T-cell (primary cell): ENCODE measurements around the gene EEIG1. TPM values are rescaled to one million over a fixed set of nuclear protein-coding genes. Genes with fewer than 3 reads are reported as not detected.
A peak's percentile ranks its signal among the peaks of the same experiment; 100 is the strongest.

Source experiments
- ATAC-seq, 4 experiments: fragments of 200-7000 bp in 3 of 4; fragments of 150-1000 bp in 1 of 4; cut with Tn5 transposase; replicated peaks in 1 of 4; 1 replicate in 3 of 4; 2 replicates in 1 of 4; pipeline ENCODE4 v1.10.0; 2021; ENCODE audit warnings: moderate library complexity in 3 of 4, mild to moderate bottlenecking in 2 of 4, moderate number of reproducible peaks in 1 of 4
- CTCF ChIA-PET, 2 donors: fragments of 300-600 bp; sonication (Branson Sonifier 250); formaldehyde crosslinking; loops; one replicate each; lab custom pipeline; 2022; ENCODE audit warnings: antibody characterized with exemption in 2 of 2; lab: Charles Lee
- POLR2A ChIA-PET, 2 donors: fragments of 300-600 bp; sonication (Branson Sonifier 250); formaldehyde crosslinking; loops; one replicate each; lab custom pipeline; 2022; ENCODE audit warnings: antibody characterized with exemption in 2 of 2; lab: Charles Lee
- DNase-seq, 35 experiments: peaks; one replicate each; pipeline versions ENCODE4 v3.0.0 to v3.0.0-alpha.2; 2013 to 2023
- H3K27ac ChIP-seq: one replicate; pipeline ENCODE4 v1.5.1; 2013; ENCODE audit warnings: low read length
- H3K27me3 ChIP-seq, 2 experiments: replicated peaks in 1 of 2; 1 replicate in 1 of 2; 2 replicates in 1 of 2; pipeline versions ENCODE4 v1.6.1 to v1.7.0; 2013; ENCODE audit warnings: low read length in 1 of 2, mixed read lengths in 1 of 2; ENCODE audit not compliant: control insufficient read depth in 2 of 2, insufficient read depth in 2 of 2; ENCODE audit errors: extremely low read depth in 1 of 2
- H3K36me3 ChIP-seq, 2 donors: 1 replicate in 1 of 2; 2 replicates in 1 of 2; pipeline versions ENCODE4 v1.6.1 to v1.7.0; 2013; ENCODE audit warnings: low read length in 1 of 2; ENCODE audit not compliant: control insufficient read depth in 2 of 2, insufficient read depth in 1 of 2; ENCODE audit errors: extremely low read depth in 1 of 2
- H3K4me1 ChIP-seq, 2 experiments: 1 replicate in 1 of 2; 2 replicates in 1 of 2; pipeline versions ENCODE4 v1.6.1 to v1.7.0; 2013; ENCODE audit warnings: low read length in 2 of 2, mixed read lengths in 1 of 2; ENCODE audit not compliant: insufficient read depth in 2 of 2, control insufficient read depth in 1 of 2; ENCODE audit errors: extremely low read depth in 1 of 2
- H3K4me3 ChIP-seq, 2 donors: 1 replicate in 1 of 2; 2 replicates in 1 of 2; pipeline versions ENCODE4 v1.5.1 to v1.7.0; 2013; ENCODE audit warnings: mild to moderate bottlenecking in 2 of 2, low read length in 1 of 2, moderate library complexity in 1 of 2; ENCODE audit not compliant: control insufficient read depth in 1 of 2; ENCODE audit errors: extremely low read depth in 1 of 2
- H3K9me3 ChIP-seq: 2 replicates; pipeline ENCODE4 v1.7.0; 2013
- H3K27ac Mint-ChIP-seq, 2 donors: one replicate each; pipeline ENCODE4 v1.8.0; 2020 to 2021; ENCODE audit warnings: mild to moderate bottlenecking in 2 of 2, mixed read lengths in 2 of 2
- H3K27me3 Mint-ChIP-seq, 2 donors: one replicate each; pipeline ENCODE4 v1.8.0; 2021 to 2022; ENCODE audit warnings: mixed read lengths in 2 of 2
- H3K36me3 Mint-ChIP-seq: one replicate; pipeline ENCODE4 v1.8.0; 2021; ENCODE audit warnings: mixed read lengths
- H3K4me1 Mint-ChIP-seq, 3 donors: one replicate each; pipeline ENCODE4 v1.8.0; 2020 to 2022; ENCODE audit warnings: mixed read lengths in 3 of 3, mild to moderate bottlenecking in 1 of 3
- H3K4me3 Mint-ChIP-seq, 3 donors: one replicate each; pipeline ENCODE4 v1.8.0; 2020 to 2022; ENCODE audit warnings: mild to moderate bottlenecking in 3 of 3, mixed read lengths in 3 of 3, moderate library complexity in 3 of 3
- H3K9me3 Mint-ChIP-seq, 3 donors: one replicate each; pipeline ENCODE4 v1.8.0; 2020 to 2022; ENCODE audit warnings: mixed read lengths in 3 of 3
- WGBS: methylation state at CpG from one replicate; pipeline ENCODE4 v1.1.5; 2013; ENCODE audit warnings: missing lambda C conversion rate; ENCODE audit not compliant: insufficient coverage; 5-methylcytosine and 5-hydroxymethylcytosine counted together
- total RNA-seq, 35 experiments: library from RNA in 6 of 35; stranded (reverse) in 6 of 35; fragments of 120-200 nt in 1 of 35; gene quantifications; one replicate each; pipeline versions ENCODE4 v1.2.1 to v1.2.4 and lab custom pipeline; 2013 to 2026

The EEIG1 gene
- total RNA-seq, 5 donors from 2014 or later (not counting 1 experiment from before 2014, with no cell fraction given): 351 to 746 (median 698) TPM

DNA sequence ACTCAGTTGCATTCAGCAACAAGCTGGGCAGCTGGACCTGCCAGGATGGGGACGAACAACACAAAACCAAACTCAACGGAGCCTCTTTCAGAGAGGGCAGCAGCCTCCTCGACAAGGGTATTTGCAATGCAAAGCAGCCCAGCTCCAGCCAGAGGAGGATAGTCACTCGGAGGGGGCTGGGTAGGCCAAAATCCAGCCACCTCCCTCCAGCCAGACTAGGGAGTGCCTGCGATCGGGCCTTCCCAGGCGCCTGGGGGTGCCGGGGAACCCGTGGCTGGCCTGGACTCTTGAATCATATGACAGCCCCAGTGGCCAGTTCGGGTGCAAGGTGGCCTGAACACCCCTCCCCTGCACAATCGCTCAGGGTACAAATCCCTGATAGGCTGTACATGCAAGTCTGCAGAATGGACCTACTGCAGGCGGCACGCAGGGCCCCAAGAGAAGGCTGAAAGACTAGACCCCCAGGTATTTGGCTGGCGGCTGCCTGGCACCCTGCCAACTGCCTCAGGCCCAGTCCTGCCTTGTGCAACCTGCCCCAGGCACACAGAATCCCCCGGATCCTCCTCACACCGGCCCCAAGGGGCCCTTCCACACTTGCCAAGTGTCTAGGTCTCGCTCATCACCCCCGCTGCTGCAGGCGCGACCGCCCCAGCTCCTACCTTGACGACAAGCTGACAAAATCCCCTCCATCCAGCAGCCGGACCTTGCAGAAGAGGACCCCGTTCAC, 1.3 kb downstream of the EEIG1 start:
- Histone ChIP-seq H3K4me1 (peaks cover 28 to 91% of the 10 kb centered on the region in 2 experiments), H3K36me3 (peaks cover 3 to 29% of the 10 kb centered on the region in 2 donors), H3K27ac (peak overlapping the region; percentile 67), H3K27me3 (no peaks in the 10 kb centered on the region), H3K4me3 (peak overlapping the region; percentile 90 to 98), H3K9me3 (no peaks in the 10 kb centered on the region)
- H3K4me3 Mint-ChIP-seq: peak overlapping the region; percentile 91 to 97 (median 96)
- peaks cover 42% of the 10 kb centered on the region for H3K36me3 Mint-ChIP-seq
- H3K27ac Mint-ChIP-seq: peak overlapping the region; percentile 88 to 97
- ATAC-seq (no peak), DNase-seq (peak in 3 of 35 experiments; percentile 35 to 52 (median 41))
- peaks cover 45 to 58% (median 55%) of the 10 kb centered on the region in 3 donors for H3K4me1 Mint-ChIP-seq
- ChIA-PET POLR2A (interaction anchor here in 1 of 2 donors (1.2 kb wide), 1 partner anchor 43 kb away, joined by 3 read pairs; no protein-coding TSS in a partner anchor), CTCF (interaction anchor here in 1 of 2 donors (1.8 to 2.4 kb wide), 2 partner anchors 24 to 55 kb away, joined by 5 to 10 read pairs; no protein-coding TSS in a partner anchor)
- no peaks in the 10 kb centered on the region for H3K27me3 Mint-ChIP-seq
- no peaks in the 10 kb centered on the region for H3K9me3 Mint-ChIP-seq
- WGBS: 7% methylated on average over 12 of the region's 24 CpGs

- ATAC-seq (no peak), DNase-seq (no peak)
- peaks cover 3 to 32% of the 10 kb centered on the region in 2 donors for H3K36me3 ChIP-seq
- H3K27me3 ChIP-seq: no peaks in the 10 kb centered on the region
- Mint-ChIP-seq H3K27ac (peak overlapping the region; percentile 88 to 97), H3K27me3 (no peaks in the 10 kb centered on the region), H3K36me3 (peaks cover 46% of the 10 kb centered on the region), H3K9me3 (no peaks in the 10 kb centered on the region), H3K4me1 (peaks cover 50 to 61% (median 58%) of the 10 kb centered on the region in 3 donors), H3K4me3 (peak overlapping the region; percentile 91 to 97 (median 96))
- H3K4me1 ChIP-seq: peaks cover 27 to 91% of the 10 kb centered on the region in 2 experiments
- 2% methylated on average over 5 of the region's 5 CpGs for WGBS
- ChIA-PET CTCF (interaction anchor here in 1 of 2 donors (1.8 to 2.4 kb wide), 2 partner anchors 24 to 56 kb away, joined by 5 to 10 read pairs; no protein-coding TSS in a partner anchor), POLR2A (interaction anchor here (1.0 to 1.2 kb wide), 2 partner anchors 43 to 50 kb away, joined by 3 read pairs; no protein-coding TSS in a partner anchor)
- no peaks in the 10 kb centered on the region for H3K9me3 ChIP-seq
- peak overlapping the region; percentile 90 to 98 for H3K4me3 ChIP-seq
- peak overlapping the region; percentile 54 for H3K27ac ChIP-seq
These were observed 1.8 kb downstream of the EEIG1 start for GRCh38 chr9:127979015-127979332.

GRCh38 chr9:127977884-127978647, 2.7 kb downstream of the EEIG1 start:
- CTCF ChIA-PET: interaction anchor here in 1 of 2 donors (1.8 to 2.4 kb wide), 3 partner anchors 23 to 57 kb away, joined by 5 to 10 read pairs (median 5); no protein-coding TSS in a partner anchor
- POLR2A ChIA-PET: interaction anchor here in 1 of 2 donors (0.9 to 1.0 kb wide), 2 partner anchors 22 to 51 kb away, joined by 3 read pairs; no protein-coding TSS in a partner anchor
- H3K4me3 Mint-ChIP-seq: peak overlapping the region; percentile 91 to 97 (median 96)
- Histone ChIP-seq H3K27me3 (no peaks in the 10 kb centered on the region), H3K27ac (peak overlapping the region; percentile 79), H3K4me1 (peaks cover 18 to 91% of the 10 kb centered on the region in 2 experiments), H3K4me3 (peak overlapping the region; percentile 90 to 98), H3K36me3 (peaks cover 6 to 32% of the 10 kb centered on the region in 2 donors), H3K9me3 (no peaks in the 10 kb centered on the region)
- 11% methylated on average over 5 of the region's 12 CpGs for WGBS
- H3K4me1 Mint-ChIP-seq: peaks cover 46 to 61% (median 58%) of the 10 kb centered on the region in 3 donors
- no peak for ATAC-seq
- H3K9me3 Mint-ChIP-seq: no peaks in the 10 kb centered on the region
- DNase-seq: no peak
- H3K36me3 Mint-ChIP-seq: peaks cover 48% of the 10 kb centered on the region
- no peaks in the 10 kb centered on the region for H3K27me3 Mint-ChIP-seq
- peak overlapping the region; percentile 88 to 99 for H3K27ac Mint-ChIP-seq

- peak in 1 of 35 experiments; percentile 38 for DNase-seq
- peak overlapping the region; percentile 88 to 99 for H3K27ac Mint-ChIP-seq
- Histone ChIP-seq H3K9me3 (no peaks in the 10 kb centered on the region), H3K4me1 (peaks cover 14 to 91% of the 10 kb centered on the region in 2 experiments), H3K27ac (peak overlapping the region; percentile 79), H3K36me3 (peaks cover 12 to 32% of the 10 kb centered on the region in 2 donors), H3K27me3 (no peaks in the 10 kb centered on the region), H3K4me3 (peak overlapping the region; percentile 90 to 98)
- H3K9me3 Mint-ChIP-seq: no peaks in the 10 kb centered on the region
- H3K27me3 Mint-ChIP-seq: no peaks in the 10 kb centered on the region
- peaks cover 48% of the 10 kb centered on the region for H3K36me3 Mint-ChIP-seq
- H3K4me1 Mint-ChIP-seq: peaks cover 45 to 61% (median 58%) of the 10 kb centered on the region in 3 donors
- peak overlapping the region; percentile 91 to 97 (median 96) for H3K4me3 Mint-ChIP-seq
- ChIA-PET POLR2A (interaction anchor here in 1 of 2 donors (0.6 to 0.9 kb wide), 2 partner anchors 22 to 53 kb away, joined by 3 to 4 read pairs; no protein-coding TSS in a partner anchor), CTCF (interaction anchor here (1.3 to 2.4 kb wide), 3 partner anchors 22 to 58 kb away, joined by 5 to 10 read pairs (median 5); no protein-coding TSS in a partner anchor)
- WGBS: 40% methylated on average over 1 of the region's 7 CpGs
- ATAC-seq: no peak
These were observed 3.5 kb downstream of the EEIG1 start for GRCh38 chr9:127977009-127977883.

GRCh38 chr9:127976498-127976897, 4.3 kb downstream of the EEIG1 start:
- Histone ChIP-seq H3K27me3 (no peaks in the 10 kb centered on the region), H3K9me3 (no peaks in the 10 kb centered on the region), H3K27ac (peak overlapping the region; percentile 79), H3K4me1 (peaks cover 11 to 91% of the 10 kb centered on the region in 2 experiments), H3K36me3 (peaks cover 12 to 32% of the 10 kb centered on the region in 2 donors), H3K4me3 (peak overlapping the region; percentile 90 to 98)
- peaks cover 47 to 61% (median 60%) of the 10 kb centered on the region in 3 donors for H3K4me1 Mint-ChIP-seq
- peaks cover 51% of the 10 kb centered on the region for H3K36me3 Mint-ChIP-seq
- no peaks in the 10 kb centered on the region for H3K9me3 Mint-ChIP-seq
- DNase-seq: peak in 29 of 35 experiments; percentile 42 to 73 (median 56)
- no peaks in the 10 kb centered on the region for H3K27me3 Mint-ChIP-seq
- H3K4me3 Mint-ChIP-seq: peak overlapping the region; percentile 91 to 97 (median 96)
- 20% methylated on average over 2 of the region's 6 CpGs for WGBS
- ChIA-PET POLR2A (interaction anchor here in 1 of 2 donors (0.6 kb wide), 1 partner anchor 53 kb away, joined by 4 read pairs; no protein-coding TSS in a partner anchor), CTCF (interaction anchor here (0.7 to 2.0 kb wide), 4 partner anchors 21 to 58 kb away, joined by 3 to 5 read pairs (median 4); no protein-coding TSS in a partner anchor)
- peak overlapping the region; percentile 88 to 99 for H3K27ac Mint-ChIP-seq
- peak in 1 of 4 experiments; percentile 19 for ATAC-seq
